Stimulated activated CD8-positive, alpha-beta memory T cell treated with anti-CD3 and anti-CD28 coated beads, Interleukin-2, amount 100 ng/mL, for 1 hour (primary cell): ENCODE data around the gene PHEX.

Source experiments
- DNase-seq, 2 donors: peaks; one replicate each; pipeline ENCODE4 v3.0.0-alpha.2; 2020; ENCODE audit warnings: low read depth in 2 of 2

PHEX gene

DNA sequence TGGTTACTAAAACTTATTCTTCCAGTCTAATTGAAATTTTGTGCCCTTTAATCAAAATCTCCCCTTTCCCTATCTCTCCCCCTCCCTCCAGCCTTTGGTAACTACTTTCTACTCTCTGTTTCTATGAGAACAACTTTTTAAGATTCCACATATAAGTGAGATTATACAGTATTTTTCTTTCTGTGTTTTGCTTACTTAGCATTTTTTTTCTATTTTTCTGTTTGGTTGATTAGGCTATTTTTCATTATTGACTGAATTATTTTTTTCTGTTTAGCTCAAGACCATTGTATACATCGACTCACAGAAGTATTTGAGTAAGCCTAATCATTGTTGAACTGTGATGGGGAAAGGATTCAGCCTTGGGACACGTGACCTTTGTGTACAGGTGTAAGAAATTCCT is 116.4 kb downstream of the PHEX start:
- no peak for DNase-seq

DNA sequence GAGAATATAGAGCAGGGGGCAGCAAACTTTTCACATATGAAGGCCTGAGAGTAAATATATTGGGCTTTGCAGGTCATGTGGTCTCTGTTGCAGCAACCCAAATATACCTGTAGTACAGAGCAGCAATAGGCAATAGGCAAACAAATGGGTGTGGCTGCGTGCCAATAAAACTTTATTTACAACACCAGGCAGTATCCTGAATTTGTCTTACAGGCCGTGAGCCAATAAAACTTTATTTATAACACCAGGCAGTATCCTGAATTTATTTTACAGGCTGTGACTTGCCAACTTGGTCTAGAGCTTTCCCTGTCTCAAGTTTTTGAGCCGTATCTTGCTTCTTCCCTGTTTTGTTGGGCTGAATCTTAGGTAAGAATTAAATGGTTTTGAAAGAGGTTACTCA is 118.2 kb downstream of the PHEX start:
- DNase-seq, result no peak

DNA sequence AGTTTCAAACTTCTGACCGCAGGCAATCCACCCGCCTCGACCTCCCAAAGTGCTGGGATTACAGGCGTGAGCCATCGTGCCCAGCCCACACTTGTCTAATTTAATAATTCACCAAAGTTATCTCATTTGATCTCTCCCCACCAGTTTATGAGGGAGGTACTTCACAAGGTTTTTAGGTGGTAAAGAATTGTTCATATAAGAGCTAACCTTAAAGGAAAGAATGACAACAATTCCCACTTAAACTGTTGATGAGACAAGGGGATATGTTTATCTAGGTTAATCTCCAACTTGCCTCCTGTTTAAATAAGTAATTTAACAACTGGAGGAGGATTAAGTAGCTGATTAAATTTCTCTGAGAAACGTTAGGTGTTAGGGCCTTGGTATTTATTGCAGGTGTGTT is 123.0 kb downstream of the PHEX start:
- no peak for DNase-seq

DNA sequence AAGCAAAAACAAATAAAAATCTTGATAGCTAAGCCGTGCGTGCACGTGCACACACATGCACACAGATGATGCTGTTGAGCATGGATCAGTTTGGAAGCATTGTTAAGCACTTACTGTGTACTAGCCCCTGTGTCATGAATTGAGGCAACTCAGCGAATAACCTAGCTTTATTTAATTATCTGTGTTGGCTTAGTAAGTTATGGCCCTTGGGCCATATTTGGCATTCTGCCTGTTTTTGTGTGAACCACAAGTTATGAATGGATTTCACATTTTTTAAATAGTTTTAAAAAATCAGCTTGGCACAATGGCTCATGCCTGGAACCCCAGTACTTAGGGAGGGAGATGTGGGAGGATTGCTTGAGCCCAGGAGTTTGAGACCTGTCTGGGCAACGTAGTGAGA is 126.9 kb downstream of the PHEX start:
- no peak for DNase-seq

DNA sequence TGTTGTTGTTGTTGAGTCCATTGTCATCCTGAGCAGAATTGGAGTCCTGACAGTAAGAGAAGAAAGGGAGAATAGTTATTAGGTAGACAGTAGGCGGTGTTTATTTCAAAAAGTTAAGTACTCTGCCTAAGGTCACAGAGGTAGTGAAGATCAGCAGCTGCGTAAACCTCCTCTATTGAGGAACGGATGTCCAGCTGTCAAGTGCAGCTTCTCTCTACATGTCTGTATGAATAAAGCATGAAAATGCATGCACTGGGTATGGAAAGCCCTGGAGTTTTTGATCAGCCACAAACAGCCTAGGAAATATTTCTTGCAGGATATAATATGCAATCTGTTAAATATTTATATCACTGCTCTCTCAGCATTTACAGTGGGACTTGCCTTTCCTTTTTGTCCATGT is 131.2 kb downstream of the PHEX start:
- DNase-seq, result no peak

DNA sequence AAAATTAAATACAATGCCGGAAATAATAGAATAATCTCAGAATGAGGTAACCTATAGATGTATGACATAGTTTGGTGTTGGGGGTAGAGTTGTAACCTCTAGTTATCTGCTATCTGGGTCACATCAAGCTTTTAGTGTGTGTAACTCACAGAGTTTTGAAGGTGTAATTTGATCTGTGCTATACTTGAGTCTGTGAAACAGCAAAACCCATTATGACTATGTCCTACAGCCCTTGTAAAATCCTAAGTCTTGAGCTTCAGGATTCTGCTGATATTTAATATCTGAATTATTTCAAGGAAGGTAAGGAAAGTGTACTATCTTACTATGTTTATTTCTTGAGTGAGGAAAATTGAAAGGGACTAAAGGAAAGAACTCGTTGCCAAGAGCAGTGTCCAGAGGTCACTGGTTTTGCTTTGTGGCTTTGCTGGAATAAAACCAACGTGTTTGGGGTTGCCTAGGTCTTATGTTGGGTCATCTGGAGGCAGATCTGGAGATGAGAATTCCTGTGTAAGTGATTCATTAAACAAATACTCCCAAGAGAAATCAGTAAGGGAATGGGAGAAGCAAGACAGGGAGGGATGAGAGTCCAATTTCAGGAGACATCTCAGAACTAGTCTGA is 132.8 kb downstream of the PHEX start:
- DNase-seq, result no peak

DNA sequence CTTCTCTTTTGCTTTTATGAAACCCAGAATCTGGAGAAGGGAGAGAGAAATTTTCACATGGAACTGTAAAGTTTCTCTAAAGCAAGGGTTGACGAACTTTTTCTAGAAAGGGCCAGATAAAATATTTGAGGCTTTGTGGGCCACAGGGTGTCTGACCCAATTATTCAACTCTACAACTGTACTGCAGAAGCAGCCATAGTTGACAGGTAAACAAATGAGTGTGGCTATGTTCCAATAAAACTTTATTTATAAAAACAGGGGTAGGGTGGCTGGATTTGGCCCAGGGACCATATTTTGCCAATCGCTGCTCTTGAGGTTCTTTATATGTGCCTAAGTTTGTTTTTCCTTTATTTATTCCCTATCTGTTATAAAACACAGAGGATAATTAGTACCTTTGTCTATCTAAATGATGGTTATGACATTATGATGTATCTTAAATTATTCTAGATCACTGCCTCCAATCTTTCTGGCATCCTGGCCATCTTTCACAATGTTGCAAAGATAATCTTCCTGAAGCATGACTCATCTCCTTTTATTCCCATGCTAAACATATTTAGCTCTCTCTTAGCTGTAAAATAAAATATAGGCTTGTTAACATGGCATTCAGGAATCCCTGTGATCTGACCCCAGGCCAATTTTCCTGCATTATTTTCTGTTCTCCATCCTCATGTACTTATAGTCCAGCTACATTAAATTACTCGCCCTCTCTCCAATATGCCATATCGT is 133.8 kb downstream of the PHEX start:
- DNase-seq, result no peak

DNA sequence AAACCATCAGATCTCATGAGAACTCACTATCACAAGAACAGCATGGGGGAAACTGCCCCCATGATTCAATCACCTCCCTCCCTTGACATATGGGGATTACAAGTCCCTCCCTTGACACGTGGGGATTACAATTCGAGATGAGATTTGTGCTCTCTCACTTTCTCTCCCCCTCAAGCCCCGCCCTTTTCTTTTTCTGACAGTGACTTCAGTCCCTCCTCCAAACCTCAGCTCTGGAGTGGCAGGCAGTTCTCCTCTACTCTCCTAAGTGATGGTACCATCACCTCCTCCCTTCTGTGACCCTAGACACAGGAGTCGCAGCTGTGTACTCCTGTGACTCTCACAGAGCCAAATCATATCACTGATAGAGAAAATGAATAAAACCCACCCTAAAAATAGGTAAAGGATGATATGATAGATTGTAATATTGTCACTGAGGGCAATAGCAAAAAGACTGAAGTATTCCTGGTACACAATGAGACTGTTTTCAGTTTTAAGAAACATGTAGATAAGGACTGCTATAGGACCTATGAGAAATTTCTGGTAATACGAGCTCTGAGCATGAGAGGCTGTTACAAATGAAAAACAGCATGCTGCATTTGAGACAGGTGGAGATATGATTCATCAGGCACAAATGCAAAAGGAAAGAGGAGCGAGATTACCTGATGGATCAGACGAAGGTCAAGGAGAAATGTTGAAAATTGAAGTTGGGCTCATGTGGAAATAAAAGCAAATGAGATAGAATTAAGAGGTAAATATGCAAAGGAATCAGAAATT is 139.3 kb downstream of the PHEX start:
- DNase-seq, result no peak

DNA sequence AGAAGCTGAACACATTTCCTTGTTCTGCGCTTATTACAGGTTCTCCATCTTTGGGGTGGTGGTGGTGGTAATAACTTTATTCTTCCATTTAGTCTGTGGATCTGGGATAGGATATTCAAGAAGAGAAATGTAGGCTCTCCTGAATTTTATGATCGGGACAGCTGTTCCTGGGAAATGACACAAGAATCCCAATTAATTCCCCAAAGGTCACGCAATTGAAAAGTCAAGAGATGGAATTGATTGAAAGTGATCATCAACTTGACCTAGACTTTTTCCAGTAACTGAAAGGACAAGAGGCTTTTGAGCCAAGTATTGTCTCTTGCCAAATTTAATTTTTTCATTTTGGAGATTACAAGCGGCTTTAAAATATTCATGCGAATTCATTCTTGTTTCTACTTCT is 141.8 kb downstream of the PHEX start:
- DNase-seq, result no peak

DNA sequence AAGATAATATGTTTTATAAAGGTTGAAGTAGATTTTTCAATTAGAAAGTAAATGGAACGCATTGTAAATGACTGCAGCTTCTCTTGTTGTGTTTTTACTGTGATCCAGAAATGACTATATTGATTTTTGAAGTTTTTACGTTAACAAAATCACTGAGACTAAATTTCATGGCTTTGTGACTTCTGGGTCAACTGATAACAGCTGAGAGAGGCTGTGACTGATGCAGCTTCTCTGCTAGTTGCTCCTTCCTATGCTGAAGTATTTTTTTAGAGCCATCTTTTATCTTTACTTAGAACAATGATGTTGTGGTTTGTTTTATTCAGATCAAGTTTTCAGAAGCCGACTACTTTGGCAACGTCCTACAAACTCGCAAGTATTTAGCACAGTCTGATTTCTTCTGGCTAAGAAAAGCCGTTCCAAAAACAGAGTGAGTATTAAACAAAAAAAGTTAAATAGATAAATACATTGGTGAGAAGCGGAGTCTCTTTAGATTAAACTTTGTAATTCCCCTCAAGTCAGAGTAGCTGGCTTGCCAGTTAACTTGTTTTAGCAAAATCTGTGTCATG is 145.9 kb downstream of the PHEX start:
- no peak for DNase-seq

DNA sequence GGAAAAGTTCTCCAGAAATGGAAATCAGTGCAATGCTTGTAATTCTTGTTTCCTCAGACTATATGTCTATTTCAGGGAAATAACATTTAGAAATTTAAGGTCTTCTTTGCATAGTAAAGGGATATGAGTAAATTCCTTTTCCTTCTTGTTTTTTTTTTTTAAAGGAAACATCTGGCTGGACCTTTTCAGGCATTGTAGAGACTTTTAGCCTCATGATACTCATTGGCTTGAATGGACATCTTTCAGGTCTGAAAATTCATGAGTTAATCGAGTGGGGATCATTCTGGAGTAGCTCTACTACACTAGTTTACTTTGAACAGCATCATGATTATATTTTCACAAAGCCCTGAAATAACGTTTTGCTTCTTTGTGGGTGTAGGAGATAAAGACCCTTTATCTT is 152.0 kb downstream of the PHEX start:
- no peak for DNase-seq

DNA sequence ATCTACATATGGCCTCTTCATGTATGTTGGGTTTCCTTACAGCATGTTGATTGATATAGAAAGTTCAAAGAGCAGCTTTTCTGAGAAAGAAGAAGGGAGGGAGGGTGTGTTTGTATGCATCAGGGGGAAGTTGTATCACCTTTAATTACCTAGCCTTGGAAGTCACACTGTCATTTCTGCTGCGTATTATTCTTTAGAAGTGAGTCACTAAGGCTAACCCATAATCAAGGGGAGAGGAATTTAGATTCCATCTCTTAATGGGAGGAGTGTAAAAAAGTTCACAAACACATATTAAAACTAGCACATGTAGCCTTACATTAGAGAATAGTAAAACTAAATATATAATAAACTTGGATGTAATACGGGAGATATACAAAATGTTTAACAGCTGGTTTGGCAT is 154.0 kb downstream of the PHEX start:
- DNase-seq, result no peak

DNA sequence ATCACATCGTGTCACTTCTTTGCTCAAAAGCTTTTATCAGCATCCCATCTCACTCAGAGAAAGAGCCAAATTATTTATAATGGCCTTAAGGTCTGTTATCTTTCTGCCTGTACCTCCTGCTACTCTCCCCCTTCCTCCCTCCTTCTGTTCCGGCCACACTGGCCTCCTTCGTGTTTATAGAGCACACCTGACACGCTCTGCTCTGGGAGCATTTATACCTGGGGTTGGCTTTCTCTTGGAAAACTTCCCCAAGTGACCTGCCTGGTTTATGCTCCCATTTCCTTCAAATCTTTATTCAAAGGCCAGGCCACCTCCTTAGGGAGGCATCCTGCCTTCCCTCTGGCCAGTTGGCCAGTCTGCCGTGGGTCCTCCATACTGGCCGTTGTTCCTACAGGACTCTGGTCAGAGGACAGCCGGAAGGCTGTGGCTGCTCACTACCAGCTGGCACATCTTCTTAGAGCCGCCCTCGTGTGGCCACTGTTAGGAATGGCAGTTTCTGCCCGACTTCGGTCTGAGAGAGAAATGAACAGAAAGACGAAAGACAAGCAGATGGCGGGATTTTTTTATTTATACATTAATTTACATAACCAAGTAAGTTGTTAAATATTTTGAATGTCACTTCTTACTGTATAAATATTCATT is 160.4 kb downstream of the PHEX start:
- DNase-seq, result peak; percentile 1 to 9

DNA sequence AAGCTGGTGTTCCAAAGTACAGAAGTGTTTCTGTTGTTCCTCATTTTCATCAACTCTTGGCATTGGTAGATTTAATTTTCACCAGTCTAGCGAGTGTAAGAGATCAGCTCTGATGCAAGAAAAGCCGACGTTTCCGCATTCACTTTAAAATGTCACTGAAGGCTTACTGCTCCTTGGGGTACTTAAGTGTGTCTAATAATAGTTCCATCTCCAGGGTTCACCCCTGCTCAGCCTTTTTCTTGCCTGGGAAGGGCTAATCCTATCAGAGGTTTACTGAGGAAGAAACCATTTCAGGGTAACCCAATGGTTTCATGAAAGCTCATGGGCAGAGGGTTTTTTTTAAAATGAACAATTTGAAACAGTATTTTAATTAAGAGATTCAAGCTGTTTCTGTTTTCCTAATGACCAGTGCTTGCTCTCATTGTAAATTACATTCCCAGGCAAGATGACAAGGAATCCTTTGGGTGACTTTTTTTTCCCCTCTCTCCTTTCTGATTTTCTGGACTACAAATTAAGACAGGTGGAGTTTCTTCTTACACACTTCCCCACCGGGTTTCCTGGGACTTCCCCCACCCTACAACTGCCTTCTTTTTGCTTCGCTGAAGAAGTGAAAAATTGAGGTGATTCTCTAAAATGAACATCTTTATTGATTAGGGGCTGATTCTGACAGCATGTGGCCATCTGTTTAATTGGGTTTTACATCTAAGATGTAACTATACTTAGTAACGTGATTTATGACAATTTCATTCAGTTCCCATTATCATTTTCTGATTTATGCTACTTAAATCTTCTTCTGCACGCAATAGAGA is 161.9 kb downstream of the PHEX start:
- DNase-seq, result no peak

DNA sequence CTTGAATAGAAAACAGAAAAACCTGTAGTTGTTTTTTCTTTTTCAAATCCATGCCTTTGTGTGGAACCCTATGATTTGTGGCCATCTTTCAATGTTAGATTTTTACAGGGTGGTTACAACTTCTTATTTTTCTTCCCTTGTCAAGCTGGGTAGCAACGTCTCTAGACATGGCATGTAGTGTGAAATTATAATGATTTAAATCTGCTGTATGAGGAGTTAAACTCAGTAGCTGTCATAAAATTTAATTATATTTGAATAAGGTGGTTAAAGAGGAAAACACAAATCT is 162.5 kb downstream of the PHEX start:
- no peak for DNase-seq

DNA sequence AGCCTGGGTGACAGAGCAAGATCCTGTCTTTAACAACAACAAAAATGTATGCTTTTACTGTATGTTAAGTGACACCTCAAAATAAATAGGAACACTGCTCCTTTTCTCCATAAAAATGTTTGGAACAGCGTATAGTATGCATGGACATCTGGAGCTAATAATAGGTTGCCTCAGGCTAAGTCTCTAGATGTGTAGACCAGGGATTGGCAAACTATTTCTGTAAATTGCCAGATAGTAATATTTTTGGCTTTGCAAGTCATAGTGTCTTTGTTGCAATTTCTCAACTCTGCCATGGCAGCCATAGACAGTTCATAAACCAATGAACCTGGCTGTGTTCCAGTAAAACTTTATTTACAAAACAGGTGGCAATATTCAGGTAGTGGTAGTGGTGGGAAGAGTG is 164.0 kb downstream of the PHEX start:
- no peak for DNase-seq

DNA sequence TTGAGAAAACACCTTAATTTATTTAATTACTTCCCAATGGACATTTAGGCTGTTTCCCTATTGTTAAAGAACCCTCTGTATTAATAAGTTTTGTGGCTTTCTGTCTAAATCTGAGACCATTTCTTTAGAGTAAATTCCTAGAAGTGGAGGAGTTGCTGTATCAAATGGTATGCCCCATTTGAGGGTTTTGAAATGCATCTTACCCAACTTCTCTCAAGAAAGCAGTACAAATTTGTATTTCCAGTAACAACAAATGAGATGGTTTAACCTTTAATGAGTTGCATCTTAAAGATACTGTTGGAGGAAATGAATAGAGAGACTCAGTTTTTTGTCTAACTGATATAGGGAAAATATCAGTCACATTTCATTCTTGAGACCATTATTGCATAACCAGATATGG is 170.1 kb downstream of the PHEX start:
- DNase-seq, result no peak

DNA sequence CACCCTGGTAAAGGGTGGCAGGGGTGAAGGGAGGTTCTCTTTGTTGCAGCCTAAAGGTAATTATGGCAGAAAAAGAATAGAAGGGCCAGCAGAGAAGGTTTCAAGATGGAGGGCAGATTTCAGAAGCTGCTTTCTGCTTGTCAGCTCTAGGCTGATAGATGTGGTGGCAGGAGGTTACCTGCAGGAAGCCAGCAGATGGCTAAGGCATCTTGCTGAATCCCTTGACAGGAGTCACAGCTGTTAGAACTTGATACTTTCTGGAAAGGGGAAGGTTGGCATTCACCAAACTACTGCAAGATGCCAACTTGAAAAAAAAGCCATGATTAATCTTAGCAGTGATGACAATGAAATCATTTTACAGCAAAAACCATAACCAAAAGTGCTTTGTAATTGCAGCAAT is 171.1 kb downstream of the PHEX start:
- DNase-seq, result no peak

DNA sequence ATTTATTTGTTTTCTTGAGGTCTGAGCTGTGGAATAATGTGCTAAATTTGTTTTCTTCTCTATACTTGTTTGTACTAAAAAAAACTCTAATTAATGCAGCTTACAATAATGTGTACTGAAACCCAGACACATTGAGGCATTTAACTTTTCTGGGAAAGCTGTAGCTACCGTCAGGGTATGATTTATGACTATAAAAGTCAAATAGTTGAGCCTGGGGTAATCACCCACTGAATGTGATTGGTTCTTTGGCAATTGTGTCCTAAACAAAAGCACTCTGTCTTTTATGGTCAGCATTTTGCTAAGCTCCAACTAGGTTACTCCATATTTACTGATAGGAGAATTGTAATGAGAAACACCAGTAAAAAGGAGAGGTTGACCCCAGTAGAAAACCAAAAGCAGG is 174.7 kb downstream of the PHEX start:
- no peak for DNase-seq

DNA sequence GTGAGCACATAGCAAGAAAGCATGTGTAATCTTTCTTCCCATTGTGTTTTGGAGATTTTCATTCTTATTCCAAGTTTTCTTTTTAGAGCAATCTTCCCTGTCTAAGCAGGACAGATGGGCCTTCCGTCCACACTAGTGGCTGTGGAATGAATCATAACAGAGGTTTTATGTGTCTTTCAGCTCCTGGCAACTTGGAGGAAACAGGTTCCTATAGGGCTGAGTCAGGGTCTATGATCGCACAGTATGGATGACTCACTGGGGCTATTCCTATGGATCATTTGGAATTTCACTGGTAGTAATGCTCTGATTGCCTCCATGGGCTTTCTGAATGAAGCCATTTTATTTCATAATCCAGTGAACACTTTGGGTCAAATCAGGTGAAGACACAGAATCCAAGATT is 188.8 kb downstream of the PHEX start:
- no peak for DNase-seq

DNA sequence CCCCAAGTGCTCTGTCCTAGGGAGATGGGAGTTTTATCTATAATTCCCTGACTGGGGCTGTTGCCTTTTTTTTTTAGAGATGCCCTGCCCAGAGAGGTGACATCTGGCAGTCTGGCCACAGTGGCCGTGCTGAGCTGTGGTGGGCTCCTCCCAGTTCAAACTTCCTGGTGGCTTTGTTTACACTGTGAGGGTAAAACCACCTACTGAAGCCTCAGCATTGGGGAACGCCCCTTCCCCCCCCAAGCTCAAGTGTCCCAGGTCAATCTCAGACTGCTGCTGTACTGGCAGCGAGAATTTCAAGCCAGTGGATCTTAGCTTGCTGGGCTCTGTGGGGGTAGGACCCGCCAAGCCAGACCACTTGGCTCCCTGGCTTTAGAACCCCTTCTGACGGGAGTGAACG is 202.3 kb downstream of the PHEX start:
- DNase-seq, result no peak

DNA sequence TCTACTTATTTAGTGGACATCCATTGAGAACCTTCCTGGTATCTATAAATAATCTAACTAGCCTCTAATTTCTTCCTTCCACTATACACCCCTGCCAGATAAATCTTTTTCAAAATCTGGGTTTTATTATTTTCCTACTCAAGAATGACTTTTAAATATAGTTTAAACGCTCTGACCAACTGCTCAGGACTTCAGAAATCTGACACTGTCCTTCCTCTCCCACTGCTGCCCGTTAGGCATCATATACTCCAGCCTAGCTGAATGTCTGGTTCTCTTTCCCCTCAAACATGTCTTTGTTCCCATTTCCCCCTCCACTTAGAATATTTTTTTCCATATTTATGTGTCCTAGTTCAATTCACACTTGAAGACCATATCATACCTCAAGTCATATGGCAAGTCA is 205.4 kb downstream of the PHEX start:
- DNase-seq, result no peak
